CD14-positive monocyte (primary cell): ENCODE data around the gene SSBP2. TPM values are rescaled to one million over a fixed set of nuclear protein-coding genes. Genes with fewer than 3 reads are reported as not detected.

Experiments used
- DNase-seq, 3 donors: peaks; one replicate each; pipeline ENCODE4 v3.0.0-alpha.2; 2011 to 2022
- H2AFZ ChIP-seq: 2 replicates; pipeline ENCODE4 v1.6.0; 2012; ENCODE audit warnings: mild to moderate bottlenecking, low read depth, low read length, inconsistent platforms; ENCODE audit not compliant: insufficient read depth, poor library complexity, severe bottlenecking
- H3K27ac ChIP-seq, 2 donors: 1 replicate in 1 of 2; 2 replicates in 1 of 2; pipeline ENCODE4 v1.5.1; 2012 to 2013; ENCODE audit warnings: low read length in 2 of 2, control low read depth in 1 of 2, inconsistent platforms in 1 of 2, low read depth in 1 of 2, mild to moderate bottlenecking in 1 of 2
- H3K27me3 ChIP-seq, 2 donors: one replicate each; pipeline versions ENCODE4 v1.6.0 to v1.6.1; 2011 to 2013; ENCODE audit warnings: low read length in 2 of 2; ENCODE audit not compliant: control insufficient read depth in 2 of 2, insufficient read depth in 2 of 2
- H3K36me3 ChIP-seq, 2 donors: replicated peaks in 1 of 2; 1 replicate in 1 of 2; 2 replicates in 1 of 2; pipeline versions ENCODE4 v1.5.1 to v1.6.1; 2012 to 2013; ENCODE audit warnings: low read length in 2 of 2, control low read depth in 1 of 2, inconsistent platforms in 1 of 2, mild to moderate bottlenecking in 1 of 2; ENCODE audit not compliant: insufficient read depth in 2 of 2, control insufficient read depth in 1 of 2
- H3K4me1 ChIP-seq, 2 donors: 1 replicate in 1 of 2; 2 replicates in 1 of 2; pipeline versions ENCODE4 v1.5.1 to v1.6.1; 2012 to 2013; ENCODE audit warnings: low read length in 2 of 2, control low read depth in 1 of 2, inconsistent platforms in 1 of 2, mild to moderate bottlenecking in 1 of 2, moderate library complexity in 1 of 2; ENCODE audit not compliant: insufficient read depth in 2 of 2, control insufficient read depth in 1 of 2
- H3K4me2 ChIP-seq: replicated peaks from 2 replicates; pipeline ENCODE3; 2012; ENCODE audit warnings: low read length, moderate library complexity, mild to moderate bottlenecking; ENCODE audit not compliant: poor library complexity, severe bottlenecking; ENCODE audit errors: extremely low read depth
- H3K4me3 ChIP-seq, 3 experiments: fragments of 200-600 bp in 1 of 3; sonication (generic) in 1 of 3; replicated peaks in 1 of 3; 1 replicate in 2 of 3; 2 replicates in 1 of 3; pipeline ENCODE4 v1.5.1; 2011 to 2013; ENCODE audit warnings: low read length in 3 of 3, mild to moderate bottlenecking in 3 of 3, control low read depth in 2 of 3, low read depth in 2 of 3, inconsistent platforms in 1 of 3, moderate library complexity in 1 of 3
- H3K79me2 ChIP-seq: 2 replicates; pipeline ENCODE4 v1.6.0; 2012; ENCODE audit warnings: mild to moderate bottlenecking, control low read depth, inconsistent platforms, low read length, moderate library complexity; ENCODE audit not compliant: insufficient read depth
- H3K9ac ChIP-seq: 2 replicates; pipeline ENCODE4 v1.6.0; 2017; ENCODE audit warnings: low read length, mild to moderate bottlenecking; ENCODE audit not compliant: insufficient read depth, poor library complexity, severe bottlenecking
- H3K9me3 ChIP-seq, 2 donors: replicated peaks in 1 of 2; 1 replicate in 1 of 2; 2 replicates in 1 of 2; pipeline versions ENCODE4 v1.5.1 to v1.6.1; 2012 to 2013; ENCODE audit warnings: low read length in 2 of 2, control low read depth in 1 of 2; ENCODE audit not compliant: control insufficient read depth in 1 of 2, insufficient read depth in 1 of 2
- H4K20me1 ChIP-seq: 2 replicates; pipeline ENCODE4 v1.6.0; 2012; ENCODE audit warnings: mild to moderate bottlenecking, low read length, control low read depth, moderate library complexity; ENCODE audit not compliant: insufficient read depth
- H3K27ac Mint-ChIP-seq, 7 donors: one replicate each; pipeline ENCODE4 v1.8.0; 2020; ENCODE audit warnings: mild to moderate bottlenecking in 7 of 7, mixed read lengths in 7 of 7, moderate library complexity in 6 of 7, inconsistent platforms in 2 of 7
- H3K27me3 Mint-ChIP-seq, 3 donors: one replicate each; pipeline ENCODE4 v1.8.0; 2021 to 2022; ENCODE audit warnings: low read depth in 3 of 3, mild to moderate bottlenecking in 3 of 3, mixed read lengths in 3 of 3, moderate library complexity in 3 of 3, inconsistent platforms in 1 of 3
- H3K36me3 Mint-ChIP-seq, 2 donors: one replicate each; pipeline ENCODE4 v1.8.0; 2020; ENCODE audit warnings: mixed read lengths in 2 of 2, inconsistent platforms in 1 of 2, mild to moderate bottlenecking in 1 of 2
- H3K4me1 Mint-ChIP-seq: one replicate; pipeline ENCODE4 v1.8.0; 2020; ENCODE audit warnings: mild to moderate bottlenecking, mixed read lengths
- H3K4me3 Mint-ChIP-seq, 2 donors: one replicate each; pipeline ENCODE4 v1.8.0; 2020; ENCODE audit warnings: mild to moderate bottlenecking in 2 of 2, mixed read lengths in 2 of 2, moderate library complexity in 1 of 2
- H3K9me3 Mint-ChIP-seq, 7 donors: one replicate each; pipeline ENCODE4 v1.8.0; 2020 to 2022; ENCODE audit warnings: mixed read lengths in 7 of 7, mild to moderate bottlenecking in 6 of 7, moderate library complexity in 6 of 7, inconsistent platforms in 2 of 7
- WGBS: methylation state at CpG from one replicate; pipeline ENCODE4 v1.1.5; 2013; ENCODE audit warnings: missing lambda C conversion rate; ENCODE audit not compliant: insufficient coverage; 5-methylcytosine and 5-hydroxymethylcytosine counted together
- intact Hi-C, 2 donors: fragments of 100-400 bp; cut with micrococcal nuclease; formaldehyde crosslinking; loops; one replicate each; pipeline versions ENCODE4 v1.15.0 to v1.15.1; 2023
- polyA plus RNA-seq, 3 donors: library from polyadenylated mRNA; depleted of rRNA in 1 of 3; unstranded in 2 of 3; stranded (reverse) in 1 of 3; fragments of 300-500 nt in 2 of 3; fragments of >200 nt in 1 of 3; fragmentation: Illumina TruSeq in 2 of 3; gene quantifications; 1 replicate in 2 of 3; 2 replicates in 1 of 3; pipeline ENCODE4 v1.2.3, GENCODE V29; 2012 to 2021
- TF ChIP-seq, protein P1 (sequence below): fragments of 200-600 bp; IDR thresholded peaks from one replicate; pipeline ENCODE4 v1.8.0; 2022; ENCODE audit warnings: antibody characterized with exemption, mild to moderate bottlenecking

SSBP2 gene
- polyA plus RNA-seq, 3 donors: 29.1 to 55.2 (median 53.4) TPM

DNA sequence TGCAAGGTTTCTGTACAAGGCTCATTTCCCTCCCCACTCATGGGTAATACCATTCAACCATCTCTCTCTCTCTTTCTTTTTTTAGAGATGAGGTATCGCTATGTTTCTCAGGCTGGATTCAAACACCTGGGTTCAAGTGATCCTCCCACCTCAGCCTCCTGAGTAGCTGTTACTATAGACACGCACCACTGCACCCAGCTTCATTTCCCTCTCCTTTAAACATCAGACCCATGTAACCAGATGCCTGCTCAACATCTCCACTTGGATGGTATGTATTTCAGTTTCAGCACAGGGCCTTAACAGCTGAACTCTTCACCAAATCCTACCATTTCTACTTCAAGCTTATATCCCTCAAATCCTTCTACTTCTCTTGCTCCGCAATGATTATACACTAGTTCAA is 117.4 kb downstream of the SSBP2 start:
- Mint-ChIP-seq H3K27ac (no peak overlapping the region), H3K27me3 (peaks cover 0 to 1% (median 0%) of the 10 kb centered on the region in 3 donors), H3K4me3 (no peak overlapping the region), H3K4me1 (peaks cover 3% of the 10 kb centered on the region), H3K36me3 (peaks cover 7 to 14% of the 10 kb centered on the region in 2 donors), H3K9me3 (peaks cover 0 to 4% (median 0%) of the 10 kb centered on the region in 7 donors)
- DNase-seq: no peak
- Histone ChIP-seq H3K4me3 (no peak overlapping the region), H3K4me2 (no peak overlapping the region), H3K27me3 (no peaks in the 10 kb centered on the region), H3K79me2 (no peaks in the 10 kb centered on the region), H3K4me1 (no peaks in the 10 kb centered on the region), H3K9ac (no peak overlapping the region), H3K27ac (no peak overlapping the region), H4K20me1 (no peaks in the 10 kb centered on the region), H3K36me3 (peaks cover 5% of the 10 kb centered on the region in 2 donors), H2AFZ (no peak overlapping the region), H3K9me3 (no peaks in the 10 kb centered on the region)
- TF ChIP-seq, protein P1, sequence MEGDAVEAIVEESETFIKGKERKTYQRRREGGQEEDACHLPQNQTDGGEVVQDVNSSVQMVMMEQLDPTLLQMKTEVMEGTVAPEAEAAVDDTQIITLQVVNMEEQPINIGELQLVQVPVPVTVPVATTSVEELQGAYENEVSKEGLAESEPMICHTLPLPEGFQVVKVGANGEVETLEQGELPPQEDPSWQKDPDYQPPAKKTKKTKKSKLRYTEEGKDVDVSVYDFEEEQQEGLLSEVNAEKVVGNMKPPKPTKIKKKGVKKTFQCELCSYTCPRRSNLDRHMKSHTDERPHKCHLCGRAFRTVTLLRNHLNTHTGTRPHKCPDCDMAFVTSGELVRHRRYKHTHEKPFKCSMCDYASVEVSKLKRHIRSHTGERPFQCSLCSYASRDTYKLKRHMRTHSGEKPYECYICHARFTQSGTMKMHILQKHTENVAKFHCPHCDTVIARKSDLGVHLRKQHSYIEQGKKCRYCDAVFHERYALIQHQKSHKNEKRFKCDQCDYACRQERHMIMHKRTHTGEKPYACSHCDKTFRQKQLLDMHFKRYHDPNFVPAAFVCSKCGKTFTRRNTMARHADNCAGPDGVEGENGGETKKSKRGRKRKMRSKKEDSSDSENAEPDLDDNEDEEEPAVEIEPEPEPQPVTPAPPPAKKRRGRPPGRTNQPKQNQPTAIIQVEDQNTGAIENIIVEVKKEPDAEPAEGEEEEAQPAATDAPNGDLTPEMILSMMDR: no peak
- 94% methylated on average over 2 of the region's 3 CpGs for WGBS
- intact Hi-C loops: no loop called here

DNA sequence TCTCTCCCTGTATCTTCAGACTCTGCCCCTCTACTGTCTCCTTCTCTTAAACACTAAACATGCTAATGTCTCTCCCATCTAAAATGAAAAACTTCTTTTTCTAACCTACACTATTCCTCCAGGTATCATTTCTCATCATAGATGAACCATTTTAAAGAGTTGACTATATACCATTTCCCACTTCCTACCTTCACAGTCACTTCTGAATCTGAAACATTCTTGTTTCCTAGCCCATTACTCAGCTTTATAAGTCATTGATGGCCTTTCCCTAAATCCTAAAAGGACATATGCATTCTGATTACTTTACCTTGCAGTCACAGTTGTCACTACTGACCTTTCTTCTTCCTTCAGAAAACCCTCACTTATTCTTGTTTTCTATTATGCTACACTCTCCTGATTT is 118.2 kb downstream of the SSBP2 start:
- Histone ChIP-seq H3K27me3 (no peaks in the 10 kb centered on the region), H3K4me3 (no peak overlapping the region), H4K20me1 (no peaks in the 10 kb centered on the region), H3K4me2 (no peak overlapping the region), H2AFZ (no peak overlapping the region), H3K79me2 (no peaks in the 10 kb centered on the region), H3K9me3 (no peaks in the 10 kb centered on the region), H3K9ac (no peak overlapping the region), H3K27ac (no peak overlapping the region), H3K4me1 (no peaks in the 10 kb centered on the region), H3K36me3 (peaks cover 8 to 10% of the 10 kb centered on the region in 2 donors)
- peaks cover 0 to 2% (median 0%) of the 10 kb centered on the region in 3 donors for H3K27me3 Mint-ChIP-seq
- TF ChIP-seq, protein P1: no peak
- no peak overlapping the region for H3K4me3 Mint-ChIP-seq
- no peak overlapping the region for H3K27ac Mint-ChIP-seq
- intact Hi-C loops: no loop called here
- no peak for DNase-seq
- H3K9me3 Mint-ChIP-seq: peaks cover 0 to 7% (median 0%) of the 10 kb centered on the region in 7 donors
- H3K36me3 Mint-ChIP-seq: peaks cover 11 to 16% of the 10 kb centered on the region in 2 donors
- H3K4me1 Mint-ChIP-seq: peaks cover 3% of the 10 kb centered on the region
